GM12874 (cell line): ENCODE measurements around the gene SYNC.

Source experiments
- TF ChIP-seq, protein P1 (sequence below): IDR thresholded peaks from 2 replicates; pipeline ENCODE4 v1.5.1; 2011; ENCODE audit warnings: low read depth, mild to moderate bottlenecking, control low read depth, low read length, moderate library complexity; ENCODE audit not compliant: insufficient read depth

The SYNC gene

DNA sequence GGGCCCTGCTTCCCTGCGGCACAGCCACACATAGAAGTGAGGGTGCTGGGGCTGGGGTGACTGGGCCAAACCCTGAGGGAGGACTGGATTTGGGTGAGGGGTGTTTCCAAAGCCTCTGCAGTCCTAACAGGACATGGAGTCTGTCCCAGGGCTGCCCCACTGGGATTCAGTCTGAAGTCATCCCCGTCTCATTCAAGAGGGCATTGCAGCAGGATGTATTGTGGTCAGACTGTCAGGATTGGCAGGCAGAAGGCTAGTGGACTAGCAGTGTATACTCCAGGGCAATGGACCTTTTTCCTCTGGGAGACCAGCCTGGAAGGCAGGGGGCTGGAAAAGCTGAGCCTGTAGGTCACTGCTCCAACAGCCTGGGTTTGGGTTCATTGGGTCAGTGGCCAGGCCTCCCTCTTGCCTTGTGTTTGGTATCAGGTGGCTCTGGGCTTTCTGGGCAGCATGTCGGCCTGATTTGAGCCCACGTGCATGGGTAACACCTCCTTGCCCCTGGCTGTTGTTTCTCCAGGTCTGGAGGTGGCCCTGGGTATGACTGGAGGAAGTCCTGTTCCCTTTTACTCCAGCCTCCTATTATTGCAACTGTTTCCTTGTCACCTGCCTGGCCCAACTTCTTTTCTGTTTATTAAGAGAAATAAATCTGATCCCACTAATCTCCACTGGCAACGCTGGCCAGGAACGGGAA lies 41.0 kb upstream of the SYNC start:
- TF ChIP-seq, protein P1, sequence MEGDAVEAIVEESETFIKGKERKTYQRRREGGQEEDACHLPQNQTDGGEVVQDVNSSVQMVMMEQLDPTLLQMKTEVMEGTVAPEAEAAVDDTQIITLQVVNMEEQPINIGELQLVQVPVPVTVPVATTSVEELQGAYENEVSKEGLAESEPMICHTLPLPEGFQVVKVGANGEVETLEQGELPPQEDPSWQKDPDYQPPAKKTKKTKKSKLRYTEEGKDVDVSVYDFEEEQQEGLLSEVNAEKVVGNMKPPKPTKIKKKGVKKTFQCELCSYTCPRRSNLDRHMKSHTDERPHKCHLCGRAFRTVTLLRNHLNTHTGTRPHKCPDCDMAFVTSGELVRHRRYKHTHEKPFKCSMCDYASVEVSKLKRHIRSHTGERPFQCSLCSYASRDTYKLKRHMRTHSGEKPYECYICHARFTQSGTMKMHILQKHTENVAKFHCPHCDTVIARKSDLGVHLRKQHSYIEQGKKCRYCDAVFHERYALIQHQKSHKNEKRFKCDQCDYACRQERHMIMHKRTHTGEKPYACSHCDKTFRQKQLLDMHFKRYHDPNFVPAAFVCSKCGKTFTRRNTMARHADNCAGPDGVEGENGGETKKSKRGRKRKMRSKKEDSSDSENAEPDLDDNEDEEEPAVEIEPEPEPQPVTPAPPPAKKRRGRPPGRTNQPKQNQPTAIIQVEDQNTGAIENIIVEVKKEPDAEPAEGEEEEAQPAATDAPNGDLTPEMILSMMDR: no peak

DNA sequence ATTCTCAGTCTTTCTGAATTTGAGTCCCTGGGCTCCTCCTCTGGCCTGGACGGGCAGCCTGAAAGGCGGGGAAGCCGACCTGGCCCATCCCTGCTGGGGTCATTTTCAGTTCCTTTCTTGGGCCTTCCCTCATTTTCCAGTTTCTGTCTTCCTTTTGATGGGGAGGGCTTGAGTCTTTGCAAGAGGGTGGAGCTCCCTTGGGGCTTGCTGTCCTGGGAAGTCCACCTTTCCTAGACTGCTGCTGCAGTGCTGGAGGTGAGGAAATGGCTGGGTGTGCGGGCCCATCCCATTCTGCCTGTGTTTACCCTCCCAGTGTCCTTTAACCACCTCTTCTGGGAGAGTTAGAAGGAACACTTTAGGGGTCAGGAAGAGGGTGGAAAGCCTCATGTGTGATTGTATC lies 40.4 kb upstream of the SYNC start:
- TF ChIP-seq, protein P1: no peak

DNA sequence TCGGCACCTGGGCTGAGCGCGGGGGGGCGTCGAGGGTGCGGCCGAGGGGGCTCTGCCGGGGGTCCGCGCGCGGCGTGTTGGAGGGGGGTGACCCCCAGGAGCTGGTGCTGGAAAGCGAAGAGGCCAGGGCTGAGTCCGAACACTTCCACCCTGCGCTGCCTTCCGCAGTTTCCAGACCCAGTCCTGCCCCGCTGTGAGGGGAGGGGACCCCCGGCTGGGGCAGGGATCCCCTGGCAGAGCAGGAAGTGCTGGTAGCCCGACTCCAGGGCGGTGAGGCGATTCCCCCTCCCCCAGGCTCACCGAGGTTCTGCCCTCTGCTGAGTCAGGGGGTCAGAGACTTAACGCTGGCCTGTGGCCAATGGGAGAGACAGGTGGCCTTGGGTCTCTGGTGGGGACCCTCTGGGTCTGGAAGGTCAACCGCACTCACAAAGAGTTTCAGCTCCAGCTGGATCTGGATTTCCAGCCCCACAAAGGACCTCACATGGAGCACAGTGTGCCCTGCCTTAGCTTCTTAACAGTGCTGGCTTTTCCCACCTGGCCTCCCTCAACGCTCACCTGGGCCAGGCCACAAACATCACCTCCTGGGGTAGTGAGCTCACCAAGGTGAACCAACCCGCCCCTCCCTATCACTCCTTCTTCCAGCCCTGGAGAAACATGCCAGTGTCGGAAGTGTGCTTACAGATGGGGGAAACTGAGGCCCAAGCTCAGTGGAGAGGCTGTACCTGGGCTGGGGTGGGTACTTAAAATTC lies 39.8 kb upstream of the SYNC start:
- TF ChIP-seq, protein P1: no peak

DNA sequence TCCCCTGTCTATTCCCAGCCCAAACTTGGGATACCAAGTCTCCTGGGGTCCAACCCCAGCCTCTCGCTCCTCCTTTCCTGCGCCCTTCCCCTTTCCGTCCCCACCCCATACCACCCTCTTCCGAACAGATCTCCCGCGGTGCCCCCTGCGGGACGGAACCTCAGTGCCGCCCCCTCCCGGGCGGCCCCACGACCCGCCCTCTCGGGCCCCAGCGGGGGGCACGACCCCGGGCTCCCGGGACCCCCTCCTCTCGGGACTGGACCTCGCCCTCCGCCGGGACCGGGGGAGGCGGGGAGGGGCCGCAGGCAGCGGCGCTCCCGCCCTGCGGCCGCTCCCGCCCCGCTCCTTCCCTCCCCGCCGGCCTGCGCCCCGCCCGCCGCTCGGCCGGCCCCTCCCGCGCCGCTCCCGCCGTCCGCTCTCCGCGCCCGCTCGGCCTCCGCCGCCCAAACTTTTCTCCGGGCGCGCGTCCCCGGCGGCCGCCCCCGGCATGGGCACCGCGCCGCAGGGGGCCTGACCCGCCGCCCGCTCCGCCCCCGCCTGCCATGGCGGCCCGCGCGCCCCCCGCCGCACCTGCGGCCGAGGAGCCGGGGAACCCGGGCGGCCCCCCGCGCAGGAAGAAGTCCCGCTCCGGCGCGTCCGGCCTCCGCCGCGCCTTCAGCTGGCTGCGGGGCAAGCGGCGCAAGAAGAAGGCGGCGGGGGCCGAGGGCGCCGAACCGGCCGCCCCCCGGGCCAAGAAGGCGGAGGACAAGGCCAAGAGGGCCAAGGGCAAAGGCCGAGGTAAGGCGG lies 39.0 kb upstream of the SYNC start:
- TF ChIP-seq, protein P1: 0 out of 2 replicates have a peak, but pooled peaks have one; percentile 16

DNA sequence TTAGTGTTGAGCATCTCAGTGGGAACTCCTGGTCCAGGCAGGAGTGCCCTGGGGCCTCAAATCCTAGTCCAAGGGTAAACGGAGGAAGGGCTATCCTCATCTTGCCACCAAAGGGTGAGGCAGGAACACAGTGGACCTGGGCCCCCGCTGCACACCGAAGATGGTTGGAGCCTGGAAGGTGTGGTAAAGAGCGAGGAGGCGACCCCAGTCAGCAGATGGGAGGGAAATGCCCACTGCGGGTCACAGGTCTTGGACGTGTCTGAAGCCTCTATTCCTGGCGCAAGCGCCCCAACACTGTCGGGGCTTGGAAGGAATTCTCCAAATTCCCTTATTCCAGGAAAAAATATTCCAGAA lies 38.5 kb upstream of the SYNC start:
- TF ChIP-seq, protein P1: no peak

DNA sequence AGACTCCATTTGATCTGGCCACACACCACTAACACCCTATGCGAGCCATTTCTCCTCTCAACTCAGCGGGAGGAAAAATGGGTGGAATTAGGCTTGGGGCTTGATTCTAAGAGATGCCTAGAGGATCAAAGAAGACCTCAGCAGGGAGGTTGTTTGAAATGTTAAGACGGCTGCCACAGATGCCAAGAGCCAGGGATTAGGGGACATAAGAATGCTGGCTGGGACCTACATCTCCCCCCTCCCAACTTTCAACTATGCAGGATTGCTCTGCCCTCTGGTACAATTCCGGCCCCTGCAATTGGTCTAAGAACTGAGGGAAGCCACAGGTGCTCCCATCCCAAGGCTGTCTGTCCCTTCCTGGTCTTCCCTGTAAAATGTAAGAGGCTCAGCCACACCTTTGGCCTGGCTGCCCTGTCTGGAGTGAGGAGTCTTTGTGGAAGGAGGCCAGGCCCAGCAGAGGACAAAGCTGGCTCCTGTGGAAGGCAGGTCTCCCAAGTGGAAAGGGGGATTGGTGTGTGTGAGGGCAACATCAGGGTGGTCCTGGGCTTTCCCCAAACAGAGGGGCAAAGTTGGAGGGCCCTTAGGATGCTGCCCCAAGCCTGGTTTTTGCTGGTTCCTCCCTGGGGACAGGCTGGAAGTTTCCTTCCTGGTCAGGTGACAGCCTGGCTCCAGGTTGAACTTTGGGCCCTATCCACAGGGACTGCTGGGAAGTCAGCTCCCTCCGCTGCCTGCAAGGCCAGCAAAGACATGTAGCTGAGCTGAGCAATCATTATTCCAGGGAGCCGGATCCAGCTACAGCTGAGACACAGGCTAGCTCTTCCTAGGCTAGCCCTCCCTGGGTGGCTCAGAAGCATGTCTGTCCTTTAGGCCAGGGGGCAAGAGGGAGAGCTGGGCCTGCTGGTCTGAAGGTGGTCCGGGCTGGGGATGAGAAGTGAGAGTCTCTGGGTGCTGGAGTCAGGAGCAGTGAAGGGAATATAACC lies 34.5 kb upstream of the SYNC start:
- TF ChIP-seq, protein P1: no peak
